ENCODE measurements around the gene CHGA.

DNA sequence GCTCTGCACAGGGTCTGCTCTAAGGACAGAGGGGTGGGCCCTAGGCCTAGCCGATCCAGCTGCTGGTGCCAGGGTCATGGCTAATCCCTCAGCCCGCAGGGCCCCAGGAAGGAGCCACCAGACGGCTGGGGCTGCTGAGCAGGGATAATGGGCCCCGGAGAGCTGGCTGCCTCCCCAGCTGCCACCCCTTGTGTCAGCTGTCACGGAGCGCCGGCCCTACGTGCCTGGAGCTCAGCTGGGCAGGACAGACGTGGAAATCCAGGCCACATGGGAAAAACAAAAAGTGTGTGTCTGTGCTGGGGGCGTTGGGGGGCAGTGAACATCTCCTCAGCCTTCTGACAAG, 36.2 kb downstream of the CHGA start:
- no peak for TF ChIP-seq POLR2AphosphoS5 (IDR thresholded peaks at IDR 0.05)
- TF ChIP-seq, protein P1, sequence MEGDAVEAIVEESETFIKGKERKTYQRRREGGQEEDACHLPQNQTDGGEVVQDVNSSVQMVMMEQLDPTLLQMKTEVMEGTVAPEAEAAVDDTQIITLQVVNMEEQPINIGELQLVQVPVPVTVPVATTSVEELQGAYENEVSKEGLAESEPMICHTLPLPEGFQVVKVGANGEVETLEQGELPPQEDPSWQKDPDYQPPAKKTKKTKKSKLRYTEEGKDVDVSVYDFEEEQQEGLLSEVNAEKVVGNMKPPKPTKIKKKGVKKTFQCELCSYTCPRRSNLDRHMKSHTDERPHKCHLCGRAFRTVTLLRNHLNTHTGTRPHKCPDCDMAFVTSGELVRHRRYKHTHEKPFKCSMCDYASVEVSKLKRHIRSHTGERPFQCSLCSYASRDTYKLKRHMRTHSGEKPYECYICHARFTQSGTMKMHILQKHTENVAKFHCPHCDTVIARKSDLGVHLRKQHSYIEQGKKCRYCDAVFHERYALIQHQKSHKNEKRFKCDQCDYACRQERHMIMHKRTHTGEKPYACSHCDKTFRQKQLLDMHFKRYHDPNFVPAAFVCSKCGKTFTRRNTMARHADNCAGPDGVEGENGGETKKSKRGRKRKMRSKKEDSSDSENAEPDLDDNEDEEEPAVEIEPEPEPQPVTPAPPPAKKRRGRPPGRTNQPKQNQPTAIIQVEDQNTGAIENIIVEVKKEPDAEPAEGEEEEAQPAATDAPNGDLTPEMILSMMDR (IDR thresholded peaks at IDR 0.05): no peak
- TF ChIP-seq POLR2A (IDR thresholded peaks at IDR 0.05): no peak

Measured in prostate gland (tissue), 2 donors.